PC-9 (cell line): Measurements from ENCODE around the gene P2RX7. TPM values are rescaled to one million over a fixed set of nuclear protein-coding genes. Genes with fewer than 3 reads are reported as not detected.

Source experiments
- BruUV-seq: library from RNA; stranded (reverse); fragments of 400-500 nt; replicated peaks from 2 replicates; lab custom pipeline; 2021; lab: Mats Ljungman, UMichigan
- CTCF ChIA-PET: fragments of 300-600 bp; sonication (Branson Sonifier 250); formaldehyde crosslinking; loops from one replicate; lab custom pipeline; 2022; ENCODE audit warnings: antibody characterized with exemption; lab: Charles Lee
- POLR2A ChIA-PET: fragments of 300-600 bp; sonication (Branson Sonifier 250); formaldehyde crosslinking; loops from one replicate; lab custom pipeline; 2022; ENCODE audit warnings: antibody characterized with exemption; ENCODE audit not compliant: unreplicated experiment; lab: Charles Lee
- DNase-seq, 2 experiments: peaks; one replicate each; pipeline versions ENCODE4 v3.0.0 to v3.0.0-alpha.2; 2015 to 2022; ENCODE audit warnings: mixed read lengths in 1 of 2
- H2AFZ ChIP-seq: fragments of 200-600 bp; sonication (generic); 2 replicates; pipeline ENCODE4 v1.8.1; 2017; ENCODE audit warnings: antibody characterized with exemption
- H3F3A ChIP-seq: fragments of 200-600 bp; sonication (generic); 2 replicates; pipeline ENCODE4 v1.8.1; 2017; ENCODE audit warnings: antibody characterized with exemption, mild to moderate bottlenecking, low read depth; ENCODE audit not compliant: insufficient read depth
- H3K27ac ChIP-seq: fragments of 200-600 bp; sonication (generic); 2 replicates; pipeline ENCODE4 v1.6.1; 2016; ENCODE audit warnings: mixed run types
- H3K27me3 ChIP-seq: fragments of 200-600 bp; sonication (generic); 2 replicates; pipeline ENCODE4 v1.6.1; 2016; ENCODE audit warnings: low read depth, mixed run types; ENCODE audit not compliant: insufficient read depth
- H3K36me3 ChIP-seq: fragments of 200-600 bp; sonication (generic); 2 replicates; pipeline ENCODE4 v1.6.1; 2016; ENCODE audit warnings: low read depth, mixed run types
- H3K4me1 ChIP-seq: fragments of 200-600 bp; sonication (generic); replicated peaks from 2 replicates; pipeline ENCODE4 v1.6.1; 2016; ENCODE audit warnings: mixed run types; ENCODE audit not compliant: insufficient read depth
- H3K4me2 ChIP-seq: fragments of 200-600 bp; sonication (generic); 2 replicates; pipeline ENCODE4 v1.6.1; 2017; ENCODE audit warnings: mixed run types
- H3K4me3 ChIP-seq: fragments of 200-600 bp; sonication (generic); 2 replicates; pipeline ENCODE4 v1.6.1; 2016; ENCODE audit warnings: mixed run types
- H3K79me2 ChIP-seq: fragments of 200-600 bp; sonication (generic); 2 replicates; pipeline ENCODE4 v1.6.1; 2017; ENCODE audit warnings: low read depth, mixed run types
- H3K9me2 ChIP-seq: fragments of 200-600 bp; sonication (generic); 2 replicates; pipeline ENCODE4 v1.8.1; 2017; ENCODE audit warnings: mild to moderate bottlenecking; ENCODE audit not compliant: insufficient read depth
- H3K9me3 ChIP-seq: fragments of 200-600 bp; sonication (generic); 2 replicates; pipeline ENCODE4 v1.8.1; 2016; ENCODE audit warnings: low read depth; ENCODE audit not compliant: insufficient read depth
- H4K20me1 ChIP-seq: fragments of 200-600 bp; sonication (generic); 2 replicates; pipeline ENCODE4 v1.8.1; 2017; ENCODE audit not compliant: insufficient read depth
- CTCF ChIP-seq: fragments of 200-600 bp; sonication (generic); conservative IDR thresholded peaks from 2 replicates; pipeline ENCODE4 v1.6.1; 2017; ENCODE audit warnings: mixed run types, antibody characterized with exemption, mild to moderate bottlenecking, moderate library complexity
- EZH2 ChIP-seq: fragments of 200-600 bp; sonication (generic); IDR thresholded peaks from 2 replicates; pipeline ENCODE4 v1.8.0; 2017; ENCODE audit warnings: antibody characterized with exemption, low read depth
- intact Hi-C: fragments of 100-400 bp; cut with micrococcal nuclease; formaldehyde crosslinking; loops from one replicate; pipeline ENCODE4 v1.10.0; 2022; ENCODE audit not compliant: unreplicated experiment
- total RNA-seq: library from RNA; stranded (reverse); gene quantifications from 2 replicates; pipeline ENCODE4 v1.2.3, GENCODE V29; 2021

Gene P2RX7
- total RNA-seq, 1 experiment from 2014 or later = 3.2 TPM

- no peaks in the 10 kb centered on the region; the same call in 1 of the 2 replicates for H3K4me1 ChIP-seq
- no peaks in the 10 kb centered on the region for H3K27me3 ChIP-seq
- no peaks in the 10 kb centered on the region for H3K9me3 ChIP-seq
- ChIA-PET POLR2A (interaction anchor here (0.5 kb wide), 1 partner anchor 480 kb away, joined by 8 read pairs; no protein-coding TSS in a partner anchor), CTCF (no interaction called here)
- TF ChIP-seq EZH2 (no peak), CTCF (no peak)
- H3K4me2 ChIP-seq = no peak overlapping the region
- no peaks in the 10 kb centered on the region for H4K20me1 ChIP-seq
- no TSS peak for BruUV-seq
- no peaks in the 10 kb centered on the region for H3K9me2 ChIP-seq
- no peak overlapping the region for H2AFZ ChIP-seq
- no peak for DNase-seq
- intact Hi-C loops = no loop called here
- no peaks in the 10 kb centered on the region for H3K79me2 ChIP-seq
- H3F3A ChIP-seq = no peaks in the 10 kb centered on the region
- no peaks in the 10 kb centered on the region for H3K36me3 ChIP-seq
- H3K27ac ChIP-seq = no peak overlapping the region
- no peak overlapping the region for H3K4me3 ChIP-seq
Measured at GRCh38 chr12:121115530-121115929, 17.1 kb upstream of the P2RX7 start.

- Histone ChIP-seq H3K36me3 (no peaks in the 10 kb centered on the region), H3K27ac (no peak overlapping the region), H3K27me3 (no peaks in the 10 kb centered on the region), H3F3A (no peaks in the 10 kb centered on the region), H3K9me2 (no peaks in the 10 kb centered on the region), H3K4me3 (no peak overlapping the region), H3K79me2 (no peaks in the 10 kb centered on the region), H2AFZ (no peak overlapping the region; the same call in 1 of the 2 replicates), H3K9me3 (no peaks in the 10 kb centered on the region), H3K4me1 (no peaks in the 10 kb centered on the region; the same call in 1 of the 2 replicates), H3K4me2 (no peak overlapping the region), H4K20me1 (no peaks in the 10 kb centered on the region)
- POLR2A ChIA-PET = no interaction called here
- BruUV-seq = no TSS peak
- no peak for TF ChIP-seq CTCF
- TF ChIP-seq EZH2 = no peak
- CTCF ChIA-PET = no interaction called here
- intact Hi-C loops = no loop called here
- no peak for DNase-seq
Measured at GRCh38 chr12:121116318-121117225, 16.1 kb upstream of the P2RX7 start.

GRCh38 chr12:121117226-121117777 is 15.4 kb upstream of the P2RX7 start:
- Histone ChIP-seq H3K4me1 (no peaks in the 10 kb centered on the region; the same call in 1 of the 2 replicates), H3K9me3 (no peaks in the 10 kb centered on the region), H3K36me3 (no peaks in the 10 kb centered on the region), H3K4me2 (no peak overlapping the region), H3K27ac (no peak overlapping the region), H3K79me2 (no peaks in the 10 kb centered on the region), H3K4me3 (no peak overlapping the region), H3K9me2 (no peaks in the 10 kb centered on the region), H2AFZ (no peak overlapping the region; the same call in 1 of the 2 replicates), H3F3A (no peaks in the 10 kb centered on the region), H3K27me3 (no peaks in the 10 kb centered on the region), H4K20me1 (no peaks in the 10 kb centered on the region)
- BruUV-seq = no TSS peak
- ChIA-PET CTCF (no interaction called here), POLR2A (no interaction called here)
- intact Hi-C loops = no loop called here
- no peak for TF ChIP-seq CTCF
- no peak for TF ChIP-seq EZH2
- DNase-seq = no peak
